ENCODE results near the gene E2F4. TPM values are rescaled to one million over a fixed set of nuclear protein-coding genes. Genes with fewer than 3 reads are reported as not detected.

Gene E2F4
- total and polyA plus RNA-seq, 2 donors (not counting 1 experiment from before 2014, with no cell fraction given), result 106 to 188 TPM

- DNase-seq (peak; percentile 74), ATAC-seq (ENCODE audit: low read depth) (no peak)
- Histone ChIP-seq H3K9me3 (ENCODE audit: control extremely low read depth in 1 of 3, control insufficient read depth in 2 of 3, insufficient read depth in 1 of 3, low read length in 2 of 3) (peaks cover 0 to 44% (median 0%) of the 10 kb centered on the region in 3 donors), H3K4me1 (ENCODE audit: control insufficient read depth in 2 of 2, insufficient read depth in 2 of 2, low read length in 2 of 2) (peaks cover 57 to 63% of the 10 kb centered on the region in 2 donors), H2AFZ (ENCODE audit: insufficient read depth, low read depth, low read length, poor library complexity, severe bottlenecking) (peak overlapping the region; percentile 49), H3K27me3 (replicated peaks in 1 of 4; ENCODE audit: control extremely low read depth in 1 of 4, control insufficient read depth in 3 of 4, insufficient read depth in 4 of 4, low read length in 3 of 4) (peaks cover 0 to 76% (median 43%) of the 10 kb centered on the region in 4 experiments), H3K4me2 (replicated peaks; ENCODE audit: low read depth, low read length, poor library complexity, severe bottlenecking) (peak overlapping the region; percentile 78), H3K4me3 (ENCODE audit: control extremely low read depth in 1 of 5, extremely low read depth in 1 of 5, insufficient read depth in 1 of 5, low read depth in 2 of 5, low read length in 4 of 5) (peak overlapping the region in 4 of 5 experiments; percentile 8 to 44 (median 30)), H3K79me2 (ENCODE audit: control insufficient read depth, insufficient read depth, low read length) (no peaks in the 10 kb centered on the region), H3K36me3 (replicated peaks in 1 of 2; ENCODE audit: control extremely low read depth in 1 of 2, control insufficient read depth in 1 of 2, extremely low read depth in 1 of 2, insufficient read depth in 2 of 2, low read length in 1 of 2) (no peaks in the 10 kb centered on the region), H3K27ac (ENCODE audit: low read length in 2 of 2) (no peak overlapping the region), H4K20me1 (ENCODE audit: control insufficient read depth, insufficient read depth, low read length, poor library complexity, severe bottlenecking) (peaks cover 24% of the 10 kb centered on the region), H3K9ac (ENCODE audit: low read length) (peak overlapping the region; percentile 42)
- Mint-ChIP-seq H3K4me3 (peak overlapping the region; percentile 76), H3K4me1 (peaks cover 49% of the 10 kb centered on the region), H3K27ac (no peak overlapping the region), H3K9me3 (ENCODE audit: insufficient read depth) (no peaks in the 10 kb centered on the region), H3K27me3 (peaks cover 40% of the 10 kb centered on the region)
- TF ChIP-seq CTCF (IDR thresholded peaks at IDR 0.05) (no peak), EZH2 (IDR thresholded peaks at IDR 0.05; ENCODE audit: borderline replicate concordance, insufficient read depth, low read depth, low read length, poor library complexity, severe bottlenecking) (no peak)
- CTCF ChIA-PET, result interaction anchor here (1.0 to 2.5 kb wide), 9 partner anchors 8 to 270 kb away, joined by 3 to 11 read pairs (median 4); partner anchors contain the start of gene MATCAP1
- intact Hi-C loops (cut with micrococcal nuclease), result no loop called here
- POLR2A ChIA-PET, result interaction anchor here (0.6 to 0.7 kb wide), 5 partner anchors 9 to 522 kb away, joined by 3 to 5 read pairs (median 3); no protein-coding TSS in a partner anchor
- 2% methylated on average over 99 of the region's 99 CpGs for WGBS (ENCODE audit: insufficient coverage)
These were observed 28.6 kb upstream of the E2F4 start for GRCh38 chr16:67163164-67163998.
